GM23338 (cell line): Measurements from ENCODE around the gene ZSCAN31. TPM values are rescaled to one million over a fixed set of nuclear protein-coding genes. Genes with fewer than 3 reads are reported as not detected.
A peak's percentile ranks its signal among the peaks of the same experiment; 100 is the strongest.

ENCODE experiments used
- ATAC-seq: fragments of 200-7000 bp; cut with Tn5 transposase; 3 replicates; pipeline ENCODE4 v1.9.1; 2020
- DNase-seq: peaks from one replicate; pipeline ENCODE4 v3.0.0-alpha.2; 2015; ENCODE audit warnings: low spot score
- H2AFZ ChIP-seq: fragments of 200-600 bp; sonication (generic); 2 replicates; pipeline ENCODE4 v1.8.0; 2016; ENCODE audit warnings: antibody characterized with exemption, mild to moderate bottlenecking, moderate library complexity
- H3F3A ChIP-seq: fragments of 200-600 bp; sonication (generic); replicated peaks from 2 replicates; pipeline ENCODE4 v1.8.0; 2017; ENCODE audit warnings: antibody characterized with exemption, mixed run types, low read depth
- H3K27ac ChIP-seq: fragments of 200-600 bp; sonication (generic); 2 replicates; pipeline ENCODE4 v1.6.1; 2016; ENCODE audit warnings: low read depth
- H3K27me3 ChIP-seq: fragments of 200-600 bp; sonication (generic); 2 replicates; pipeline ENCODE4 v1.8.0; 2016; ENCODE audit warnings: mild to moderate bottlenecking, mixed run types, moderate library complexity; ENCODE audit not compliant: insufficient read depth
- H3K36me3 ChIP-seq: fragments of 200-600 bp; sonication (generic); 2 replicates; pipeline ENCODE4 v1.8.0; 2016; ENCODE audit warnings: mild to moderate bottlenecking; ENCODE audit not compliant: insufficient read depth
- H3K4me1 ChIP-seq: fragments of 200-600 bp; sonication (generic); 2 replicates; pipeline ENCODE4 v1.8.0; 2016; ENCODE audit warnings: mild to moderate bottlenecking, moderate library complexity; ENCODE audit not compliant: insufficient read depth
- H3K4me2 ChIP-seq: fragments of 200-600 bp; sonication (generic); 2 replicates; pipeline ENCODE4 v1.7.1; 2017; ENCODE audit warnings: mixed run types
- H3K4me3 ChIP-seq: fragments of 200-600 bp; sonication (generic); 2 replicates; pipeline ENCODE4 v1.6.1; 2016; ENCODE audit warnings: mixed run types
- H3K79me2 ChIP-seq: fragments of 200-600 bp; sonication (generic); replicated peaks from 2 replicates; pipeline ENCODE4 v1.8.0; 2017; ENCODE audit warnings: mild to moderate bottlenecking; ENCODE audit not compliant: insufficient read depth
- H3K9me2 ChIP-seq: fragments of 200-600 bp; sonication (generic); 2 replicates; pipeline ENCODE4 v1.8.0; 2017; ENCODE audit not compliant: insufficient read depth
- H4K20me1 ChIP-seq: fragments of 200-600 bp; sonication (generic); replicated peaks from 2 replicates; pipeline ENCODE4 v1.8.0; 2017; ENCODE audit warnings: mild to moderate bottlenecking; ENCODE audit not compliant: insufficient read depth
- H3K27ac Mint-ChIP-seq: 2 replicates; pipeline ENCODE4 v1.8.0; 2020; ENCODE audit warnings: inconsistent platforms, mild to moderate bottlenecking, moderate library complexity, mixed read lengths
- H3K27me3 Mint-ChIP-seq: 3 replicates; pipeline ENCODE4 v1.8.0; 2022; ENCODE audit warnings: low read depth, mild to moderate bottlenecking, moderate library complexity, mixed read lengths, inconsistent platforms; ENCODE audit not compliant: insufficient read depth, poor library complexity
- H3K36me3 Mint-ChIP-seq: 3 replicates; pipeline ENCODE4 v1.8.0; 2021; ENCODE audit warnings: low read depth, mild to moderate bottlenecking, inconsistent platforms, moderate library complexity, mixed read lengths
- H3K4me1 Mint-ChIP-seq: 3 replicates; pipeline ENCODE4 v1.8.0; 2020; ENCODE audit warnings: mild to moderate bottlenecking, inconsistent platforms, mixed read lengths
- H3K4me3 Mint-ChIP-seq: 3 replicates; pipeline ENCODE4 v1.8.0; 2021; ENCODE audit warnings: moderate library complexity, mild to moderate bottlenecking, inconsistent platforms, mixed read lengths
- H3K9me3 Mint-ChIP-seq: 3 replicates; pipeline ENCODE4 v1.8.0; 2020; ENCODE audit warnings: moderate library complexity, mild to moderate bottlenecking, inconsistent platforms, mixed read lengths
- CREB1 ChIP-seq: fragments of 250-450 bp; sonication (Bioruptor Pico); IDR thresholded peaks from 2 replicates; pipeline ENCODE4 v1.5.0; 2020; ENCODE audit warnings: low read depth, mild to moderate bottlenecking, moderate library complexity
- EZH2 ChIP-seq: fragments of 200-600 bp; sonication (generic); IDR thresholded peaks from one replicate; pipeline ENCODE4 v1.8.0; 2017; ENCODE audit warnings: antibody characterized with exemption, mild to moderate bottlenecking, low read depth; ENCODE audit not compliant: unreplicated experiment
- EZH2phosphoT487 ChIP-seq: fragments of 200-600 bp; sonication (generic); IDR thresholded peaks from one replicate; pipeline ENCODE4 v1.8.1; 2018; ENCODE audit warnings: antibody characterized with exemption; ENCODE audit not compliant: unreplicated experiment
- JUNB ChIP-seq: IDR thresholded peaks from one replicate; pipeline ENCODE4 v1.6.1; 2016; ENCODE audit warnings: antibody characterized with exemption; ENCODE audit not compliant: unreplicated experiment
- NANOG ChIP-seq: IDR thresholded peaks from 2 replicates; pipeline ENCODE4 v1.6.1; 2016; ENCODE audit warnings: antibody characterized with exemption, borderline replicate concordance
- POLR2AphosphoS5 ChIP-seq: IDR thresholded peaks from 2 replicates; pipeline ENCODE4 v1.6.1; 2016; ENCODE audit warnings: antibody characterized with exemption, low read depth
- REST ChIP-seq: IDR thresholded peaks from one replicate; pipeline ENCODE4 v1.6.1; 2018; ENCODE audit warnings: antibody characterized with exemption; ENCODE audit not compliant: unreplicated experiment
- ZNF462 ChIP-seq: fragments of 250-450 bp; sonication (Bioruptor Pico); IDR thresholded peaks from 2 replicates; pipeline ENCODE4 v1.5.0; 2020; ENCODE audit warnings: mild to moderate bottlenecking, moderate library complexity
- polyA plus RNA-seq: library from polyadenylated mRNA; unstranded; fragments of >200 nt; fragmentation: Nextera tagmentation; extraction: Ambion mirVana; gene quantifications from 2 replicates; pipeline ENCODE4 v1.2.1, GENCODE V29; 2016
- total RNA-seq: library from RNA; depleted of rRNA; stranded (reverse); fragments of >200 nt; shearing (Covaris generic); gene quantifications from 2 replicates; pipeline ENCODE4 v1.2.3, GENCODE V29; 2014

Gene ZSCAN31
- total and polyA plus RNA-seq, 2 experiments from 2014 or later = 3.1 to 4.7 TPM

GRCh38 chr6:28295326-28295725, 40.6 kb downstream of the ZSCAN31 start:
- Histone ChIP-seq H4K20me1 (0 out of 2 replicates have a peak, but pooled peaks cover 5% of the 10 kb centered on the region), H3K27me3 (no peaks in the 10 kb centered on the region), H3K27ac (no peak overlapping the region), H3K4me3 (no peak overlapping the region), H3K9me2 (no peaks in the 10 kb centered on the region), H3F3A (no peaks in the 10 kb centered on the region), H3K36me3 (no peaks in the 10 kb centered on the region), H3K79me2 (no peaks in the 10 kb centered on the region), H2AFZ (no peak overlapping the region), H3K4me2 (no peak overlapping the region), H3K4me1 (no peaks in the 10 kb centered on the region)
- ATAC-seq (no peak), DNase-seq (no peak)
- H3K27ac Mint-ChIP-seq = no peak overlapping the region
- H3K27me3 Mint-ChIP-seq = no peaks in the 10 kb centered on the region
- peaks cover 4% of the 10 kb centered on the region; the same call in 2 of the 3 replicates for H3K36me3 Mint-ChIP-seq
- no peaks in the 10 kb centered on the region for H3K4me1 Mint-ChIP-seq
- H3K9me3 Mint-ChIP-seq = no peaks in the 10 kb centered on the region
- no peak overlapping the region for H3K4me3 Mint-ChIP-seq
- no peak for TF ChIP-seq CREB1 (CRISPR knock-in tag)

- Mint-ChIP-seq H3K4me3 (no peak overlapping the region), H3K9me3 (no peaks in the 10 kb centered on the region), H3K36me3 (peaks cover 22% of the 10 kb centered on the region), H3K27me3 (peaks cover 2% of the 10 kb centered on the region), H3K27ac (no peak overlapping the region), H3K4me1 (no peaks in the 10 kb centered on the region)
- Histone ChIP-seq H2AFZ (no peak overlapping the region), H3K4me2 (no peak overlapping the region), H3K4me1 (no peaks in the 10 kb centered on the region), H4K20me1 (no peaks in the 10 kb centered on the region), H3K27ac (no peak overlapping the region), H3K9me2 (no peaks in the 10 kb centered on the region), H3K4me3 (no peak overlapping the region), H3F3A (no peaks in the 10 kb centered on the region), H3K36me3 (peaks cover 11% of the 10 kb centered on the region), H3K79me2 (no peaks in the 10 kb centered on the region), H3K27me3 (no peaks in the 10 kb centered on the region)
- no peak for TF ChIP-seq EZH2phosphoT487
- no peak for TF ChIP-seq REST
- TF ChIP-seq EZH2 = no peak
- DNase-seq (no peak), ATAC-seq (no peak)
Observed at GRCh38 chr6:28291573-28291972, 44.4 kb downstream of the ZSCAN31 start.

- Mint-ChIP-seq H3K4me1 (peaks cover 13% of the 10 kb centered on the region), H3K4me3 (peak overlapping the region; percentile 98), H3K27ac (no peak overlapping the region), H3K9me3 (no peaks in the 10 kb centered on the region), H3K27me3 (no peaks in the 10 kb centered on the region), H3K36me3 (peaks cover 23% of the 10 kb centered on the region)
- no peaks in the 10 kb centered on the region for H3K9me2 ChIP-seq
- peak overlapping the region; percentile 97 for H3K4me3 ChIP-seq
- no peak overlapping the region for H2AFZ ChIP-seq
- no peaks in the 10 kb centered on the region for H3K27me3 ChIP-seq
- peaks cover 21% of the 10 kb centered on the region for H3K79me2 ChIP-seq
- ATAC-seq = no peak
- no peak for DNase-seq
- H3K27ac ChIP-seq = no peak overlapping the region
- H3F3A ChIP-seq = no peaks in the 10 kb centered on the region
- peak overlapping the region; percentile 91 for H3K4me2 ChIP-seq
- H4K20me1 ChIP-seq = no peaks in the 10 kb centered on the region; the same call in 1 of the 2 replicates
- H3K36me3 ChIP-seq = peaks cover 25% of the 10 kb centered on the region; the same call in 1 of the 2 replicates
- peaks cover 14% of the 10 kb centered on the region for H3K4me1 ChIP-seq
- TF ChIP-seq JUNB = no peak
- no peak for TF ChIP-seq EZH2
- no peak for TF ChIP-seq POLR2AphosphoS5
- no peak for TF ChIP-seq EZH2phosphoT487
- no peak for TF ChIP-seq NANOG
- no peak for TF ChIP-seq ZNF462 (CRISPR knock-in tag)
Observed at GRCh38 chr6:28282926-28283325, 53.0 kb downstream of the ZSCAN31 start.
